LNCaP clone FGC (cell line): Measurements from ENCODE around the gene HSPG2.

Experiments used
- DNase-seq: peaks from one replicate; pipeline ENCODE4 v3.0.0-alpha.2; 2011; ENCODE audit warnings: low read depth
- H3K4me3 ChIP-seq: 2 replicates; pipeline ENCODE4 v1.5.1; 2011; ENCODE audit warnings: mild to moderate bottlenecking, low read depth, low read length, control low read depth
- CTCF ChIP-seq: IDR thresholded peaks from 2 replicates; pipeline ENCODE4 v1.5.1; 2012; ENCODE audit warnings: mild to moderate bottlenecking; ENCODE audit not compliant: control insufficient read depth, insufficient read depth; ENCODE audit errors: extremely low read depth

The HSPG2 gene

DNA sequence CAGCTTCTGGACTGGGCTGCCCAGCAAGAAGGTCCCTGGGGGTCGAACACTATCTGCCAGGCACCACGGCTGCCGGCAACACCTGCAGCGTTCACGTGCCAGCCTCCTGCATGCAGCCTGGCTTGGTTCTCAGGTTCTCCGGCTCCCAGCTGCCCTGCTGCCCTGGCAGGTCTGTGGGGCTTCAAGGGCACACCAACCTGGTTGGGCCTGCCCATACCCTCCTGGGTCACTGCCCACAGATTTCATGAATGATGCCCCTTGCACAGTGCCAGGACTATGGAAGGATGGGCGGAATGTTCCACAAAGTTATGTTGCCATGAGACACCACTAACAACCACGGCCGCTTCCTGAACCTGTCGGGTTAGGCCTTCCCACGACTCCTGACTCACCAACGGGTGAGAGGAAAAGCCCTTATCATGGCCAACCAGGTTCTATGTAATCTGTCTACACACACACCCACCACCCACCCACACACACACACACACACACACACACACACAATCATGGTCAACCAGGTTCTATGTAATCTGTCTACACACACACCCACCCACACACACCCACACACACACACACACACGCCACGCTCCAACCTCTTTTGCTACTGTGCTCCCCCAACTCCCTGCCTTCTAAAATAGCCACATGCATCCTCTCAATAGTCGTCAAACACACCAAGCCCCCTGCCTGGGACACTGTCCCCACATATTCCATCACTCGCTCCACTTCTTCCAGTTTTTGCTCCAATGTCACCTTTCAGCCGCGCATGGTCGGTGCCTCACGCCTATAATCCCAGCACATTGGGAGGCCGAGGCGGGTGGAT is 32.2 kb downstream of the HSPG2 start:
- no peak for DNase-seq
- no peak overlapping the region for H3K4me3 ChIP-seq
- TF ChIP-seq CTCF, result no peak

GRCh38 chr1:21904454-21904703 is 32.7 kb downstream of the HSPG2 start:
- H3K4me3 ChIP-seq, result no peak overlapping the region
- no peak for DNase-seq
- TF ChIP-seq CTCF, result no peak

- TF ChIP-seq CTCF, result no peak
- no peak for DNase-seq
- H3K4me3 ChIP-seq, result no peak overlapping the region
Measured at GRCh38 chr1:21903638-21904453, 33.3 kb downstream of the HSPG2 start.

GRCh38 chr1:21902026-21903012 is 34.8 kb downstream of the HSPG2 start:
- no peak for TF ChIP-seq CTCF
- H3K4me3 ChIP-seq, result no peak overlapping the region
- DNase-seq, result no peak

DNA sequence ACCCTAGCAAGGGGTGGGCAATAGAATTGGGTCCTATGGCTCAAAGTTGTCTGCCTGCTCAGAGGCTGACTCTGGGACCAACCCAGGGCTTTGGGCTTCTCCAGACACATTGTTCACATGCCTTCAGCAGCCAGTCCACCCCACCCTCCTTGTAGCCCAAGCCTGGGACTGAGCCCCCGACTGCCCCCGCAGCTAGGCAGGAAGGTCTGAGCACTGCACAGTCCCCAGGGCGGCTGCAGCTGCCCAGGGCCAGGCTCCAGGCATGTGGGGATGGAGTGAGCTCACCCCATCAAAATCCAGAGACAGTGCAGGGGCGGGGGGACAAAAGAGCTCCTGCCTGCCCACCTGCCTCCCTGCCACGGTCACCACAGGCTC is 35.6 kb downstream of the HSPG2 start:
- no peak for TF ChIP-seq CTCF
- no peak for DNase-seq
- H3K4me3 ChIP-seq, result no peak overlapping the region

DNA sequence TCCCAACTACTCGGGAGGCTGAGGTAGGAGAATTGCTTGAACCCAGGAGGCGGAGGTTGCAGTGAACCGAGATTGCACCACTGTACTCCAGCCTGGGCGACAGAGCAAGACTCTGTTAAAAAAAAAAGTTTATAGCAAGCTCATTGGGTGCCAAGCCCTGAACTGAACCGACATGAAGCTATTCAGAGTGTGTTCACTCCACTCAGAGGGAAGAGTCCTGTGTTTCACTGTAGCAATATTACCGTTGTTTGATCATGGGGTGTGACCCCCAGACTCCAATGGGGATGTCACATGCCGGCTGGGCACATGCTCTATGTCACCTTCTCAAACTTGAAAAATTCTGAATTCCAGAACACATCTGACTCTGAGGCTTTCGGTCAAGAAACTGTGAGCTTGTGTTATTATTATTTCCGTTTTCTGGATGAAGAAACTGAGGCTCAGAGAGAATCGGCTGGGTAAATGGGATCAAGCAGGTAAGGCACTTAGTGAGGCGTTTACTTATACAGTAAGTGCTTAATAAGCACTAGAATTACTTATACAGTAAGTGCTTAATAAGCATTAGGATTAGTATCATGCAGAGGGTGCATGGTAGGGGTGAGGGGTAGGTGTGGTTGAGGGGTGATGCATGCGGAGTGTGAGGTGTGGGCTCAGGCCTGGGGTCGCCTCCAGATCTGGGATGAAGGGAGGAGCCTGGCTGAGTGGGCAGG is 36.2 kb downstream of the HSPG2 start:
- no peak for TF ChIP-seq CTCF
- no peak overlapping the region for H3K4me3 ChIP-seq
- no peak for DNase-seq
